Liver (tissue), 9 donors: ENCODE data around the gene ATP2B2. TPM values are rescaled to one million over a fixed set of nuclear protein-coding genes. Genes with fewer than 3 reads are reported as not detected.

Experiments used
- DNase-seq: peaks from one replicate; pipeline ENCODE4 v3.0.0-alpha.2; 2017; ENCODE audit warnings: low spot score
- H3K27ac ChIP-seq, 2 donors: one replicate each; pipeline ENCODE4 v1.7.0; 2013; ENCODE audit warnings: inconsistent platforms in 2 of 2, low read length in 2 of 2, control low read depth in 1 of 2, low read depth in 1 of 2, mild to moderate bottlenecking in 1 of 2
- H3K27me3 ChIP-seq, 4 donors: one replicate each; pipeline versions ENCODE4 v1.6.1 to v1.7.0; 2013; ENCODE audit warnings: low read length in 3 of 4, inconsistent platforms in 1 of 4, mild to moderate bottlenecking in 1 of 4, moderate library complexity in 1 of 4; ENCODE audit not compliant: control insufficient read depth in 4 of 4, insufficient read depth in 4 of 4
- H3K36me3 ChIP-seq, 4 donors: one replicate each; pipeline versions ENCODE4 v1.6.1 to v1.7.0; 2013; ENCODE audit warnings: low read length in 3 of 4, mild to moderate bottlenecking in 3 of 4, low read depth in 1 of 4, moderate library complexity in 1 of 4; ENCODE audit not compliant: control insufficient read depth in 4 of 4, insufficient read depth in 3 of 4
- H3K4me1 ChIP-seq, 4 donors: one replicate each; pipeline versions ENCODE4 v1.6.1 to v1.7.0; 2013; ENCODE audit warnings: low read length in 3 of 4, mild to moderate bottlenecking in 3 of 4, moderate library complexity in 1 of 4; ENCODE audit not compliant: control insufficient read depth in 4 of 4, insufficient read depth in 4 of 4
- H3K4me3 ChIP-seq, 3 donors: one replicate each; pipeline versions ENCODE4 v1.6.1 to v1.7.0; 2013; ENCODE audit warnings: low read length in 3 of 3, control low read depth in 1 of 3, low read depth in 1 of 3, mild to moderate bottlenecking in 1 of 3
- H3K9ac ChIP-seq, 2 donors: one replicate each; pipeline ENCODE4 v1.7.0; 2013; ENCODE audit warnings: low read length in 2 of 2, mild to moderate bottlenecking in 2 of 2, moderate library complexity in 2 of 2, control low read depth in 1 of 2, low read depth in 1 of 2
- H3K9me3 ChIP-seq, 4 donors: one replicate each; pipeline versions ENCODE4 v1.6.1 to v1.7.0; 2013; ENCODE audit warnings: low read length in 3 of 4; ENCODE audit not compliant: control insufficient read depth in 4 of 4
- ATF3 ChIP-seq: IDR thresholded peaks from 2 replicates; pipeline ENCODE4 v1.6.1; 2016; ENCODE audit warnings: antibody characterized with exemption
- CTCF ChIP-seq: fragments of 150-350 bp; IDR thresholded peaks from 2 replicates; pipeline ENCODE4 v1.5.1; 2017; ENCODE audit warnings: improper control_type of control experiment, low read depth, low read length; ENCODE audit not compliant: missing input control
- EGR1 ChIP-seq, 2 donors: IDR thresholded peaks; 2 replicates each; pipeline ENCODE4 v1.6.1; 2016 to 2018; ENCODE audit warnings: antibody characterized with exemption in 2 of 2, low read depth in 2 of 2
- FOXA1 ChIP-seq: IDR thresholded peaks from 2 replicates; pipeline ENCODE4 v1.6.1; 2016; ENCODE audit warnings: antibody characterized with exemption
- FOXA2 ChIP-seq: IDR thresholded peaks from 2 replicates; pipeline ENCODE4 v1.6.1; 2016; ENCODE audit warnings: antibody characterized with exemption
- GABPA ChIP-seq, 2 donors: IDR thresholded peaks in 1 of 2; conservative IDR thresholded peaks in 1 of 2; 2 replicates each; pipeline ENCODE4 v1.6.1; 2016; ENCODE audit warnings: antibody characterized with exemption in 2 of 2, mild to moderate bottlenecking in 1 of 2, moderate library complexity in 1 of 2
- HNF4A ChIP-seq, 2 donors: conservative IDR thresholded peaks; 2 replicates each; pipeline ENCODE4 v1.6.1; 2016; ENCODE audit warnings: antibody characterized with exemption in 2 of 2, mild to moderate bottlenecking in 2 of 2
- HNF4G ChIP-seq: IDR thresholded peaks from 2 replicates; pipeline ENCODE4 v1.6.1; 2016; ENCODE audit warnings: antibody characterized with exemption
- JUND ChIP-seq, 2 donors: IDR thresholded peaks; 2 replicates each; pipeline ENCODE4 v1.6.1; 2016; ENCODE audit warnings: antibody characterized with exemption in 2 of 2
- MAX ChIP-seq: IDR thresholded peaks from 2 replicates; pipeline ENCODE4 v1.6.1; 2016; ENCODE audit warnings: antibody characterized with exemption
- NR2F2 ChIP-seq: IDR thresholded peaks from 2 replicates; pipeline ENCODE4 v1.6.1; 2016; ENCODE audit warnings: antibody characterized with exemption
- RAD21 ChIP-seq, 2 donors: IDR thresholded peaks; 2 replicates each; pipeline ENCODE4 v1.6.1; 2016; ENCODE audit warnings: antibody characterized with exemption in 2 of 2, mild to moderate bottlenecking in 2 of 2
- REST ChIP-seq: IDR thresholded peaks from 2 replicates; pipeline ENCODE4 v1.6.1; 2016; ENCODE audit warnings: antibody characterized with exemption, mild to moderate bottlenecking
- RXRA ChIP-seq, 2 donors: IDR thresholded peaks; 2 replicates each; pipeline ENCODE4 v1.6.1; 2017 to 2018; ENCODE audit warnings: antibody characterized with exemption in 2 of 2, mild to moderate bottlenecking in 1 of 2
- TAF1 ChIP-seq: conservative IDR thresholded peaks from 2 replicates; pipeline ENCODE4 v1.6.1; 2016; ENCODE audit warnings: antibody characterized with exemption, mild to moderate bottlenecking
- YY1 ChIP-seq: IDR thresholded peaks from 2 replicates; pipeline ENCODE4 v1.6.1; 2016; ENCODE audit warnings: antibody characterized with exemption, mild to moderate bottlenecking
- ZBTB33 ChIP-seq: IDR thresholded peaks from 2 replicates; pipeline ENCODE4 v1.6.1; 2016; ENCODE audit warnings: antibody characterized with exemption
- WGBS: extraction: QIAGEN DNeasy Blood & Tissue Kit; methylation state at CpG from one replicate; pipeline ENCODE4 v1.1.7; 2013; 5-methylcytosine and 5-hydroxymethylcytosine counted together
- polyA plus RNA-seq, 2 donors: library from polyadenylated mRNA; stranded (reverse) in 1 of 2; unstranded in 1 of 2; fragments of 200-250 nt in 1 of 2; fragments of >200 nt in 1 of 2; fragmentation: Nextera tagmentation in 1 of 2; extraction: Ambion mirVana in 1 of 2; gene quantifications; one replicate each; pipeline versions ENCODE4 v1.2.1 to v1.2.3, GENCODE V29; 2013 to 2015
- total RNA-seq, 2 donors: library from RNA; depleted of rRNA; stranded (reverse); fragments of >200 nt; gene quantifications; one replicate each; pipeline ENCODE4 v1.2.3, GENCODE V29; 2014
- donor health status: healthy.
- donor health status: healthy.
- donor health status: healthy.
- donor health status: healthy.
- donor health status: healthy.

Gene ATP2B2
- total and polyA plus RNA-seq, 4 donors, result 10.4 to 27.8 (median 20.7) TPM

- WGBS, result 95% methylated on average over 2 of the region's 2 CpGs
- Histone ChIP-seq H3K9me3 (no peaks in the 10 kb centered on the region), H3K4me3 (no peak overlapping the region), H3K27ac (no peak overlapping the region), H3K27me3 (no peaks in the 10 kb centered on the region), H3K4me1 (peaks cover 5 to 31% (median 18%) of the 10 kb centered on the region in 4 donors), H3K36me3 (no peaks in the 10 kb centered on the region), H3K9ac (no peak overlapping the region)
- TF ChIP-seq NR2F2 (no peak), MAX (no peak), YY1 (no peak), REST (no peak), JUND (IDR thresholded peaks at IDR 0.05) (no peak), CTCF (no peak), EGR1 (IDR thresholded peaks at IDR 0.05; ENCODE audit: low read depth in 2 of 2) (no peak), TAF1 (no peak), FOXA1 (no peak), GABPA (IDR thresholded peaks at IDR 0.05 in 1 of 2, conservative IDR thresholded peaks at IDR 0.05 in 1 of 2) (no peak), FOXA2 (no peak), ATF3 (no peak), HNF4G (no peak), HNF4A (conservative IDR thresholded peaks at IDR 0.05) (no peak), RAD21 (IDR thresholded peaks at IDR 0.05) (no peak), ZBTB33 (no peak), RXRA (IDR thresholded peaks at IDR 0.05) (no peak)
- DNase-seq, result no peak
Measured at GRCh38 chr3:10472877-10473440, 32.4 kb downstream of the ATP2B2 start.
